Keratinocyte (primary cell): Measurements from ENCODE around the gene MICAL2. TPM values are rescaled to one million over a fixed set of nuclear protein-coding genes. Genes with fewer than 3 reads are reported as not detected.

Experiments used
- DNase-seq: peaks from one replicate; pipeline ENCODE4 v3.0.0-alpha.2; 2011; ENCODE audit warnings: low read depth, missing footprints, low spot score
- FAIRE-seq: peaks from 2 replicates; lab custom pipeline; 2011; peaks lifted over from hg19 to GRCh38; lab: Jason Lieb, UNC
- H2AFZ ChIP-seq: 2 replicates; pipeline ENCODE4 v1.6.0; 2012; ENCODE audit warnings: low read length, control low read depth, inconsistent platforms; ENCODE audit not compliant: control insufficient read depth
- H3K27ac ChIP-seq: 2 replicates; pipeline ENCODE4 v1.5.1; 2011; ENCODE audit warnings: low read length; ENCODE audit not compliant: control insufficient read depth, insufficient read depth
- H3K27me3 ChIP-seq: 3 replicates; pipeline ENCODE4 v1.6.0; 2011; ENCODE audit warnings: low read length; ENCODE audit not compliant: control insufficient read depth, insufficient read depth; ENCODE audit errors: extremely low read depth
- H3K36me3 ChIP-seq, 2 experiments: 2 replicates in 1 of 2; 3 replicates in 1 of 2; pipeline ENCODE4 v1.5.1; 2011; ENCODE audit warnings: low read length in 2 of 2, mild to moderate bottlenecking in 1 of 2; ENCODE audit not compliant: control insufficient read depth in 2 of 2, insufficient read depth in 2 of 2; ENCODE audit errors: extremely low read depth in 1 of 2
- H3K4me1 ChIP-seq: 3 replicates; pipeline ENCODE4 v1.5.1; 2011; ENCODE audit warnings: low read length; ENCODE audit not compliant: control insufficient read depth, insufficient read depth; ENCODE audit errors: extremely low read depth
- H3K4me2 ChIP-seq: 3 replicates; pipeline ENCODE4 v1.6.0; 2011; ENCODE audit warnings: low read depth, low read length; ENCODE audit not compliant: control insufficient read depth, insufficient read depth; ENCODE audit errors: extremely low read depth
- H3K4me3 ChIP-seq, 3 experiments: fragments of 200-600 bp in 1 of 3; sonication (generic) in 1 of 3; 2 replicates in 2 of 3; 3 replicates in 1 of 3; pipeline ENCODE4 v1.5.1; 2011 to 2016; ENCODE audit warnings: low read length in 3 of 3, mild to moderate bottlenecking in 3 of 3, control low read depth in 2 of 3, inconsistent platforms in 1 of 3, low read depth in 1 of 3, mixed read lengths in 1 of 3, mixed run types in 1 of 3, moderate library complexity in 1 of 3; ENCODE audit not compliant: control insufficient read depth in 2 of 3, insufficient read depth in 2 of 3; ENCODE audit errors: extremely low read depth in 1 of 3
- H3K79me2 ChIP-seq: 2 replicates; pipeline ENCODE4 v1.6.0; 2012; ENCODE audit warnings: low read length; ENCODE audit not compliant: control insufficient read depth, insufficient read depth
- H3K9ac ChIP-seq: 3 replicates; pipeline ENCODE4 v1.6.0; 2011; ENCODE audit warnings: low read length; ENCODE audit not compliant: control insufficient read depth, insufficient read depth; ENCODE audit errors: extremely low read depth
- H3K9me1 ChIP-seq: 3 replicates; pipeline ENCODE4 v1.6.0; 2011; ENCODE audit warnings: low read length; ENCODE audit not compliant: control insufficient read depth, insufficient read depth; ENCODE audit errors: extremely low read depth
- H3K9me3 ChIP-seq: 2 replicates; pipeline ENCODE4 v1.5.1; 2012; ENCODE audit warnings: low read depth, low read length; ENCODE audit not compliant: control insufficient read depth
- H4K20me1 ChIP-seq: 3 replicates; pipeline ENCODE4 v1.6.0; 2011; ENCODE audit warnings: low read length; ENCODE audit not compliant: control insufficient read depth, insufficient read depth; ENCODE audit errors: extremely low read depth
- CTCF ChIP-seq, 3 experiments: IDR thresholded peaks in 1 of 3; conservative IDR thresholded peaks in 1 of 3; optimal IDR thresholded peaks in 1 of 3; 2 replicates in 2 of 3; 3 replicates in 1 of 3; pipeline versions ENCODE3 to v1.5.1; 2011; ENCODE audit warnings: low read length in 3 of 3, mild to moderate bottlenecking in 3 of 3, moderate library complexity in 2 of 3, control low read depth in 1 of 3, inconsistent platforms in 1 of 3; ENCODE audit not compliant: insufficient read depth in 2 of 3; ENCODE audit errors: extremely low read depth in 1 of 3
- EZH2 ChIP-seq: IDR thresholded peaks from one replicate; pipeline ENCODE4 v1.6.1; 2012; ENCODE audit warnings: inconsistent platforms, mild to moderate bottlenecking, low read length, moderate library complexity
- dilution Hi-C: fragments of 300-500 bp; cut with MboI; formaldehyde crosslinking; loops from one replicate; pipeline ENCODE4 v1.7.0; 2020; ENCODE audit warnings: low sequenced_read_pairs; ENCODE audit not compliant: extremely low pct_ligation_motif_present
- polyA plus RNA-seq, 5 experiments: library from polyadenylated mRNA; depleted of rRNA in 3 of 5; stranded (reverse) in 3 of 5; stranded (forward) in 1 of 5; unstranded in 1 of 5; fragments of >200 nt; gene quantifications; 1 replicate in 1 of 5; 2 replicates in 3 of 5; 3 replicates in 1 of 5; pipeline versions ENCODE4 v1.2.1 to v1.2.3, GENCODE V29; 2011 to 2012; ENCODE audit warnings: missing spikeins in 2 of 5, low read depth in 1 of 5, low replicate concordance in 1 of 5

The MICAL2 gene
- polyA plus RNA-seq, 1 donor (not counting 4 experiments of a cell fraction or from before 2014, with no cell fraction given): 83.9 TPM

DNA sequence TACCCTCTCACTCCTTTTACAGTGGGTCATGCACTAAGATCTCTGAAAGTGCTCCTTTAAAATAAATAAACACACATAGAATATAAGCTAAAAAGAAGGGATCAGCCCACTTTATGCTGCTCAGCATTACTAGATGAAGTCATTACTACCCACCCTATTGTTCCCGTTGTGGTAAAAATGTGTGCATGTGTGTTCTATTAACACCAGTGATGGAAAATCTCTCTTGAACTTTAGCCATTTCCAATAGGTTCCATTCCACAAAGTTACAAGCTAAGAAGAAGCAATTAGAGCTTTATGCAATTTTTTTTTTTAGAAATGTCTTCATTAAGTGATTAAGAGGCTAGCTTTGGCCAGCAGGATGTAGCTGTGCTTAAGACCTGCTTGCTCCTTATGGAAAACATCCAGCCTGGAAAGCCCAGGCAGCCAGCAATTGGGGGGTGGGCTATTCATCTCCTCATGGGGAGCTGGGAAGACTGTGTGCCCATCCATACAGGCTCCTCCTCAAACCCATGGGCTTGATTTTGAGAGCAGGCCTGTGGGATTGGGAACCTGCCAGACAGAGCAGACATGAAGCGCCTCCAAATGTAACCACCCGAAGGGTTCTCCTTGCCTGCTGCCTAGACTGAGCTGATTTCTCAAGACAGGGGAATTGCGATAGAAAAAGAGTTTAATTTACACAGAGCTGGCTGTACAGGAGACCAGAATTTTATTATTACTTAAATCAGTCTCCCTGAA lies 174.1 kb downstream of the MICAL2 start:
- Histone ChIP-seq H2AFZ (no peak overlapping the region), H3K36me3 (peaks cover 0 to 40% of the 10 kb centered on the region in 2 experiments), H3K27me3 (no peaks in the 10 kb centered on the region), H3K9ac (no peak overlapping the region), H3K27ac (no peak overlapping the region), H3K9me1 (peaks cover 2% of the 10 kb centered on the region), H3K79me2 (no peaks in the 10 kb centered on the region), H3K9me3 (no peaks in the 10 kb centered on the region), H3K4me3 (no peak overlapping the region), H4K20me1 (no peaks in the 10 kb centered on the region), H3K4me2 (no peak overlapping the region), H3K4me1 (peaks cover 48% of the 10 kb centered on the region)
- no peak for FAIRE-seq
- TF ChIP-seq EZH2: no peak
- no peak for TF ChIP-seq CTCF (optimal IDR thresholded peaks at IDR 0.05 in 1 of 3, IDR thresholded peaks at IDR 0.05 in 1 of 3, conservative IDR thresholded peaks at IDR 0.05 in 1 of 3; ENCODE audit: extremely low read depth in 1 of 3, insufficient read depth in 2 of 3, low read length in 3 of 3)
- dilution Hi-C loops: no loop called here
- DNase-seq: no peak

GRCh38 chr11:12285106-12285505 lies 174.7 kb downstream of the MICAL2 start:
- DNase-seq: no peak
- Histone ChIP-seq H3K4me2 (no peak overlapping the region), H2AFZ (no peak overlapping the region), H3K9me3 (no peaks in the 10 kb centered on the region), H3K9me1 (peaks cover 2% of the 10 kb centered on the region), H3K9ac (no peak overlapping the region), H3K4me1 (peaks cover 48% of the 10 kb centered on the region), H3K4me3 (no peak overlapping the region), H3K79me2 (no peaks in the 10 kb centered on the region), H4K20me1 (no peaks in the 10 kb centered on the region), H3K36me3 (peaks cover 0 to 42% of the 10 kb centered on the region in 2 experiments), H3K27me3 (no peaks in the 10 kb centered on the region), H3K27ac (no peak overlapping the region)
- peak; percentile 58 for FAIRE-seq
- TF ChIP-seq EZH2 (no peak), CTCF (optimal IDR thresholded peaks at IDR 0.05 in 1 of 3, IDR thresholded peaks at IDR 0.05 in 1 of 3, conservative IDR thresholded peaks at IDR 0.05 in 1 of 3; ENCODE audit: extremely low read depth in 1 of 3, insufficient read depth in 2 of 3, low read length in 3 of 3) (no peak)
- dilution Hi-C loops: no loop called here
